Loucy (cell line): ENCODE results near the gene ARSG.

Experiments
- H2AFZ ChIP-seq: fragments of 200-600 bp; sonication (generic); 2 replicates; pipeline ENCODE4 v1.6.0; 2016; ENCODE audit warnings: antibody characterized with exemption, mild to moderate bottlenecking, low read length, moderate library complexity
- H3F3A ChIP-seq: fragments of 200-600 bp; 2 replicates; pipeline ENCODE4 v1.6.0; 2016; ENCODE audit warnings: antibody characterized with exemption, low read depth, mild to moderate bottlenecking
- H3K27me3 ChIP-seq: fragments of 200-600 bp; sonication (generic); 2 replicates; pipeline ENCODE4 v1.6.1; 2014; ENCODE audit warnings: low read length, mild to moderate bottlenecking; ENCODE audit not compliant: insufficient read depth, poor library complexity, severe bottlenecking
- H3K36me3 ChIP-seq: fragments of 200-600 bp; sonication (generic); 2 replicates; pipeline ENCODE4 v1.6.1; 2016; ENCODE audit warnings: low read length; ENCODE audit not compliant: insufficient read depth
- H3K4me1 ChIP-seq: fragments of 200-600 bp; sonication (generic); 2 replicates; pipeline ENCODE4 v1.5.1; 2014; ENCODE audit warnings: low read length, mild to moderate bottlenecking; ENCODE audit not compliant: insufficient read depth, poor library complexity, severe bottlenecking
- H3K4me2 ChIP-seq: fragments of 200-600 bp; sonication (generic); 2 replicates; pipeline ENCODE4 v1.6.0; 2014; ENCODE audit warnings: antibody characterized with exemption, low read length, low read depth, mild to moderate bottlenecking; ENCODE audit not compliant: poor library complexity, severe bottlenecking
- H3K4me3 ChIP-seq: fragments of 200-600 bp; sonication (generic); 2 replicates; pipeline ENCODE4 v1.5.1; 2014; ENCODE audit warnings: low read length, mild to moderate bottlenecking, mixed read lengths; ENCODE audit not compliant: poor library complexity, severe bottlenecking
- H3K79me2 ChIP-seq: fragments of 200-600 bp; sonication (generic); 2 replicates; pipeline ENCODE4 v1.6.1; 2014; ENCODE audit warnings: low read length; ENCODE audit not compliant: insufficient read depth
- H3K9ac ChIP-seq: fragments of 200-600 bp; sonication (generic); 2 replicates; pipeline ENCODE4 v1.6.0; 2014; ENCODE audit warnings: mild to moderate bottlenecking, low read depth, low read length, moderate library complexity; ENCODE audit not compliant: poor library complexity, severe bottlenecking
- H3K9me2 ChIP-seq: fragments of 200-600 bp; sonication (generic); replicated peaks from 2 replicates; pipeline ENCODE4 v1.6.1; 2016; ENCODE audit warnings: low read depth, low read length, mixed read lengths
- H3K9me3 ChIP-seq: fragments of 200-600 bp; sonication (generic); 2 replicates; pipeline ENCODE4 v1.6.1; 2014; ENCODE audit warnings: mild to moderate bottlenecking, antibody characterized with exemption, low read length, low read depth; ENCODE audit not compliant: insufficient read depth
- H4K20me1 ChIP-seq: fragments of 200-600 bp; sonication (generic); 2 replicates; pipeline ENCODE4 v1.6.0; 2014; ENCODE audit warnings: antibody characterized with exemption, low read length, mild to moderate bottlenecking; ENCODE audit not compliant: insufficient read depth, poor library complexity, severe bottlenecking
- EZH2phosphoT487 ChIP-seq: fragments of 200-600 bp; IDR thresholded peaks from 2 replicates; pipeline ENCODE4 v1.6.1; 2018; ENCODE audit warnings: antibody characterized with exemption, mild to moderate bottlenecking, moderate library complexity, borderline replicate concordance
- TF ChIP-seq, protein P1 (sequence below): fragments of 200-600 bp; sonication (generic); conservative IDR thresholded peaks from 2 replicates; pipeline ENCODE4 v1.5.1; 2014; ENCODE audit warnings: mild to moderate bottlenecking, antibody characterized with exemption, low read length

Gene ARSG

DNA sequence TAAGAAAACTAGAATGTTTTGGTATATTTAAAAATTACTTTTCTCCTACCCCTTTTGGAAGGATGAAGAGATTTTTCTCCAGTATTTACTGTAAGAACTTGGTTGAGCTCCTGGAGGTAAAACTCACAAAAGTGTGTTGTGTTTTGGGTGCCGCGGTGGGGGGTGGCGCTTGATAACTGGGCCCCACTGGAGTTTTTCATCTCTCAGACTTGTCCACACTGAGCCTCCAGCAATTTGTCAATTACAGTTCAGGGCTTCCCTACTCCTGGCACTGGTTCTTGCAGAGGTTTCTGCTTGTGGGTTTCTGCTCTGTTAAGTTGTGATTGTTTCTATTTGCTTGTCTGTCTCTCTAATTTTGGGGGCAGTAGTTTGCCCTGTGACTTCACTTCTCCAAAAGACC is 126.0 kb downstream of the ARSG start:
- Histone ChIP-seq H4K20me1 (no peaks in the 10 kb centered on the region), H3K9me3 (no peaks in the 10 kb centered on the region)
- TF ChIP-seq EZH2phosphoT487 = no peak
- TF ChIP-seq, protein P1, sequence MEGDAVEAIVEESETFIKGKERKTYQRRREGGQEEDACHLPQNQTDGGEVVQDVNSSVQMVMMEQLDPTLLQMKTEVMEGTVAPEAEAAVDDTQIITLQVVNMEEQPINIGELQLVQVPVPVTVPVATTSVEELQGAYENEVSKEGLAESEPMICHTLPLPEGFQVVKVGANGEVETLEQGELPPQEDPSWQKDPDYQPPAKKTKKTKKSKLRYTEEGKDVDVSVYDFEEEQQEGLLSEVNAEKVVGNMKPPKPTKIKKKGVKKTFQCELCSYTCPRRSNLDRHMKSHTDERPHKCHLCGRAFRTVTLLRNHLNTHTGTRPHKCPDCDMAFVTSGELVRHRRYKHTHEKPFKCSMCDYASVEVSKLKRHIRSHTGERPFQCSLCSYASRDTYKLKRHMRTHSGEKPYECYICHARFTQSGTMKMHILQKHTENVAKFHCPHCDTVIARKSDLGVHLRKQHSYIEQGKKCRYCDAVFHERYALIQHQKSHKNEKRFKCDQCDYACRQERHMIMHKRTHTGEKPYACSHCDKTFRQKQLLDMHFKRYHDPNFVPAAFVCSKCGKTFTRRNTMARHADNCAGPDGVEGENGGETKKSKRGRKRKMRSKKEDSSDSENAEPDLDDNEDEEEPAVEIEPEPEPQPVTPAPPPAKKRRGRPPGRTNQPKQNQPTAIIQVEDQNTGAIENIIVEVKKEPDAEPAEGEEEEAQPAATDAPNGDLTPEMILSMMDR = no peak

DNA sequence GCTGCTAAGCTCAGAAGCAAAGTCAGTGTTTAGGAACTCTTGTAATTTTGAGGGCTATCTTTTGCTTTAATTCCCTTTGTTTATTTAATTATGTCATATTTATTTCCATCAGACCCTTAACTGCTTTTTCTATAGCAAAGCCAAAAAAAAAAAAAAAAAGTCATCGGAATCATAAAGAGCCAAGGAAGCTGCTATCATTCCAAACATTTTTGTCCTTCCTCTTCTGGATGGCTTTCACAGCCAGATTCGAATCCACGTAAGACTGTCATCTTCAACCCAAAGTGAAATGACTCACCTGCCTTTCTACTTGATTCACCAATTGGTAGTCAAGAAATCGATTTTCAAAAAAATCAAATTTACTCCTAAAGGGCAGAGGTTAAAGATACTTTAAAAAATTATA is 127.6 kb downstream of the ARSG start:
- Histone ChIP-seq H3K27me3 (no peaks in the 10 kb centered on the region), H2AFZ (no peak overlapping the region), H3K79me2 (no peaks in the 10 kb centered on the region), H4K20me1 (no peaks in the 10 kb centered on the region), H3K9ac (no peak overlapping the region), H3K36me3 (no peaks in the 10 kb centered on the region), H3K9me2 (no peaks in the 10 kb centered on the region), H3K4me2 (no peak overlapping the region), H3K9me3 (no peaks in the 10 kb centered on the region), H3K4me1 (peaks cover 7% of the 10 kb centered on the region), H3F3A (no peaks in the 10 kb centered on the region), H3K4me3 (no peak overlapping the region)
- TF ChIP-seq, protein P1 = no peak
- TF ChIP-seq EZH2phosphoT487 = no peak

More for the DNA sequence above, 126.0 kb downstream of the ARSG start:
- Histone ChIP-seq H3K9ac (no peak overlapping the region), H3K4me1 (peaks cover 7% of the 10 kb centered on the region), H3F3A (no peaks in the 10 kb centered on the region), H3K27me3 (no peaks in the 10 kb centered on the region), H2AFZ (no peak overlapping the region), H3K36me3 (no peaks in the 10 kb centered on the region), H3K4me3 (no peak overlapping the region), H3K79me2 (no peaks in the 10 kb centered on the region), H3K9me2 (no peaks in the 10 kb centered on the region), H3K4me2 (no peak overlapping the region)

DNA sequence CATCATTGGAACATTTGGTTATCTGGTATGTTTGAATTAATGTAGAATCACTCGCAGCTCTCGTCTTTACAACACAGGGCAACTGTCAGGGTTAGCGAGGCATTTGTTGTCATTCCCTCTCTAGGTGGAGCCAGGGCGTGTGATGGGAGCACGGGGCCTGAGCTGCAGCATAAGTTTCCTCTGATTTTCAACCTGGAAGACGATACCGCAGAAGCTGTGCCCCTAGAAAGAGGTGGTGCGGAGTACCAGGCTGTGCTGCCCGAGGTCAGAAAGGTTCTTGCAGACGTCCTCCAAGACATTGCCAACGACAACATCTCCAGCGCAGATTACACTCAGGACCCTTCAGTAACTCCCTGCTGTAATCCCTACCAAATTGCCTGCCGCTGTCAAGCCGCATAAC is 128.8 kb downstream of the ARSG start:
- no peak overlapping the region for H3K4me3 ChIP-seq
- TF ChIP-seq, protein P1 = no peak
- no peak for TF ChIP-seq EZH2phosphoT487
- H2AFZ ChIP-seq = no peak overlapping the region
- H4K20me1 ChIP-seq = no peaks in the 10 kb centered on the region
- no peaks in the 10 kb centered on the region for H3F3A ChIP-seq
- no peaks in the 10 kb centered on the region for H3K79me2 ChIP-seq
- H3K9ac ChIP-seq = no peak overlapping the region
- no peaks in the 10 kb centered on the region for H3K27me3 ChIP-seq
- no peaks in the 10 kb centered on the region for H3K4me1 ChIP-seq
- H3K4me2 ChIP-seq = no peak overlapping the region
- no peaks in the 10 kb centered on the region for H3K9me3 ChIP-seq
- H3K9me2 ChIP-seq = no peaks in the 10 kb centered on the region
- H3K36me3 ChIP-seq = no peaks in the 10 kb centered on the region
